ENCODE data around the gene KLHL13.
A peak's percentile ranks its signal among the peaks of the same experiment; 100 is the strongest.

KLHL13 gene

GRCh38 chrX:117987373-117987772 is 129.2 kb downstream of the KLHL13 start:
- no peak overlapping the region for H3K9ac ChIP-seq (ENCODE audit: low read depth, low read length, poor library complexity, severe bottlenecking)

DNA sequence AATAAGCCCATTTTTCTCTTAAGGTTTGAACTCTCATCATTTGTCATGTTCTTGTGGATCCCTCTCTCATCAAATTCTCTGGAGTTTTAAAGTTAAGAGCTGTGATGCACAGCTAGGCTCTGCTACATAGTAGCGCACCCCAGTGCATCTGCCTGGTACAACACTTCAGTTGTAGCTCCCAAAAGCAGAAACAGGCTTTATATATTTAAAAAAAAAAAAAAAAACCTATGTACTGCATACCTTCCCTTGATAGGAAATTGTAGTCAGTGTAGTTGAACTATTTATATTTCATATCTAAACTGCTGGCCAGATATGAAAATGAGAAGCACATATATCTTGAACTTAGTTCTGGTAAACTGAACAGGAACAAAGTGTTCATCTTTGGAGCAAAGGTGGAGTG is 131.4 kb downstream of the KLHL13 start:
- Histone ChIP-seq H3K79me2 (ENCODE audit: insufficient read depth, low read length) (no peaks in the 10 kb centered on the region), H3K4me2 (ENCODE audit: low read depth, low read length, poor library complexity, severe bottlenecking) (no peak overlapping the region), H3K9me2 (replicated peaks; ENCODE audit: low read depth, low read length) (no peaks in the 10 kb centered on the region), H3F3A (ENCODE audit: low read depth) (no peaks in the 10 kb centered on the region), H3K9me3 (ENCODE audit: insufficient read depth, low read depth, low read length) (no peaks in the 10 kb centered on the region), H3K9ac (ENCODE audit: low read depth, low read length, poor library complexity, severe bottlenecking) (no peak overlapping the region), H3K36me3 (ENCODE audit: insufficient read depth, low read length) (no peaks in the 10 kb centered on the region), H3K27me3 (ENCODE audit: insufficient read depth, low read length, poor library complexity, severe bottlenecking) (no peaks in the 10 kb centered on the region), H4K20me1 (ENCODE audit: insufficient read depth, low read length, poor library complexity, severe bottlenecking) (no peaks in the 10 kb centered on the region), H2AFZ (ENCODE audit: low read length) (no peak overlapping the region), H3K4me1 (ENCODE audit: insufficient read depth, low read length, poor library complexity, severe bottlenecking) (no peaks in the 10 kb centered on the region), H3K4me3 (ENCODE audit: low read length, poor library complexity, severe bottlenecking) (no peak overlapping the region)
- TF ChIP-seq EZH2phosphoT487 (IDR thresholded peaks at IDR 0.05; ENCODE audit: borderline replicate concordance): no peak
- TF ChIP-seq, protein P1, sequence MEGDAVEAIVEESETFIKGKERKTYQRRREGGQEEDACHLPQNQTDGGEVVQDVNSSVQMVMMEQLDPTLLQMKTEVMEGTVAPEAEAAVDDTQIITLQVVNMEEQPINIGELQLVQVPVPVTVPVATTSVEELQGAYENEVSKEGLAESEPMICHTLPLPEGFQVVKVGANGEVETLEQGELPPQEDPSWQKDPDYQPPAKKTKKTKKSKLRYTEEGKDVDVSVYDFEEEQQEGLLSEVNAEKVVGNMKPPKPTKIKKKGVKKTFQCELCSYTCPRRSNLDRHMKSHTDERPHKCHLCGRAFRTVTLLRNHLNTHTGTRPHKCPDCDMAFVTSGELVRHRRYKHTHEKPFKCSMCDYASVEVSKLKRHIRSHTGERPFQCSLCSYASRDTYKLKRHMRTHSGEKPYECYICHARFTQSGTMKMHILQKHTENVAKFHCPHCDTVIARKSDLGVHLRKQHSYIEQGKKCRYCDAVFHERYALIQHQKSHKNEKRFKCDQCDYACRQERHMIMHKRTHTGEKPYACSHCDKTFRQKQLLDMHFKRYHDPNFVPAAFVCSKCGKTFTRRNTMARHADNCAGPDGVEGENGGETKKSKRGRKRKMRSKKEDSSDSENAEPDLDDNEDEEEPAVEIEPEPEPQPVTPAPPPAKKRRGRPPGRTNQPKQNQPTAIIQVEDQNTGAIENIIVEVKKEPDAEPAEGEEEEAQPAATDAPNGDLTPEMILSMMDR (conservative IDR thresholded peaks at IDR 0.05; ENCODE audit: low read length): 0 out of 2 replicates have a peak, but pooled peaks have one; percentile 20

More at GRCh38 chrX:117987373-117987772, 129.2 kb downstream of the KLHL13 start:
- H3K4me1 ChIP-seq (ENCODE audit: insufficient read depth, low read length, poor library complexity, severe bottlenecking): no peaks in the 10 kb centered on the region
- H3K4me3 ChIP-seq (ENCODE audit: low read length, poor library complexity, severe bottlenecking): no peak overlapping the region
- no peak for TF ChIP-seq EZH2phosphoT487 (IDR thresholded peaks at IDR 0.05; ENCODE audit: borderline replicate concordance)
- TF ChIP-seq, protein P1 (conservative IDR thresholded peaks at IDR 0.05; ENCODE audit: low read length): no peak
- no peaks in the 10 kb centered on the region for H3K9me3 ChIP-seq (ENCODE audit: insufficient read depth, low read depth, low read length)
- H4K20me1 ChIP-seq (ENCODE audit: insufficient read depth, low read length, poor library complexity, severe bottlenecking): no peaks in the 10 kb centered on the region
- H3K79me2 ChIP-seq (ENCODE audit: insufficient read depth, low read length): no peaks in the 10 kb centered on the region
- H2AFZ ChIP-seq (ENCODE audit: low read length): no peak overlapping the region
- H3K9me2 ChIP-seq (replicated peaks; ENCODE audit: low read depth, low read length): no peaks in the 10 kb centered on the region
- H3K36me3 ChIP-seq (ENCODE audit: insufficient read depth, low read length): no peaks in the 10 kb centered on the region
- no peak overlapping the region for H3K4me2 ChIP-seq (ENCODE audit: low read depth, low read length, poor library complexity, severe bottlenecking)
- no peaks in the 10 kb centered on the region for H3K27me3 ChIP-seq (ENCODE audit: insufficient read depth, low read length, poor library complexity, severe bottlenecking)
- no peaks in the 10 kb centered on the region for H3F3A ChIP-seq (ENCODE audit: low read depth)

- Histone ChIP-seq H3K4me2 (ENCODE audit: low read depth, low read length, poor library complexity, severe bottlenecking) (no peak overlapping the region), H3K9ac (ENCODE audit: low read depth, low read length, poor library complexity, severe bottlenecking) (no peak overlapping the region), H3K79me2 (ENCODE audit: insufficient read depth, low read length) (no peaks in the 10 kb centered on the region), H3K9me3 (ENCODE audit: insufficient read depth, low read depth, low read length) (no peaks in the 10 kb centered on the region), H3K36me3 (ENCODE audit: insufficient read depth, low read length) (no peaks in the 10 kb centered on the region), H3K4me1 (ENCODE audit: insufficient read depth, low read length, poor library complexity, severe bottlenecking) (no peaks in the 10 kb centered on the region), H2AFZ (ENCODE audit: low read length) (no peak overlapping the region), H3K9me2 (replicated peaks; ENCODE audit: low read depth, low read length) (no peaks in the 10 kb centered on the region), H3F3A (ENCODE audit: low read depth) (no peaks in the 10 kb centered on the region), H3K4me3 (ENCODE audit: low read length, poor library complexity, severe bottlenecking) (no peak overlapping the region), H4K20me1 (ENCODE audit: insufficient read depth, low read length, poor library complexity, severe bottlenecking) (no peaks in the 10 kb centered on the region), H3K27me3 (ENCODE audit: insufficient read depth, low read length, poor library complexity, severe bottlenecking) (no peaks in the 10 kb centered on the region)
- TF ChIP-seq, protein P1 (conservative IDR thresholded peaks at IDR 0.05; ENCODE audit: low read length): no peak
- TF ChIP-seq EZH2phosphoT487 (IDR thresholded peaks at IDR 0.05; ENCODE audit: borderline replicate concordance): no peak
These were observed 133.8 kb downstream of the KLHL13 start for GRCh38 chrX:117982694-117983392.

Measured in Loucy (cell line).